NCI-H345 treated with DMSO at 0.1 percent for 48 hours (cell line): Measurements from ENCODE around the gene KLHL41.
"Not testable (repeated sequence)": the region's sequence is repeated elsewhere in the genome, so short reads cannot be mapped to it uniquely, and the experiment has no call there.

ENCODE experiments used
- DNase-seq: peaks from one replicate; lab custom pipeline; 2025; ENCODE audit not compliant: unreplicated experiment; lab: John Stamatoyannopoulos, UW

KLHL41 gene

DNA sequence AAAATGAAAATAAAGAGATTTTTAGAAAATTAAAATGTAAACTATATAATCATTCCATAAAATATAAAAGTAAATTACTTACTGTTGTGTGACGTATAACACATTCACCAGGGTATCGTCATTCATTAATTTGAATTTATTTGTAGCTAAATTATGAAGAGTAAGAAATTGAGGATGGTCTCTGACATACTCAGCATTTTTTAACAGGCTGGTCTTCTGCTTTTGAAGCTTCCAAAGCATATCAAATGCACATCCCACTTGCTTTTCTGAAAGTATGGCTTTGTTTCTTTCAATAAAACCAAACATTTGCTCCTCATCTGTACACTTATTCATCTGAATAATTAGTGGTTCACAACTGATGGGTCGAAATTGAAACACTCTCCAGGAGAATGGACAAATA, 62.1 kb downstream of the KLHL41 start:
- no peak for DNase-seq

DNA sequence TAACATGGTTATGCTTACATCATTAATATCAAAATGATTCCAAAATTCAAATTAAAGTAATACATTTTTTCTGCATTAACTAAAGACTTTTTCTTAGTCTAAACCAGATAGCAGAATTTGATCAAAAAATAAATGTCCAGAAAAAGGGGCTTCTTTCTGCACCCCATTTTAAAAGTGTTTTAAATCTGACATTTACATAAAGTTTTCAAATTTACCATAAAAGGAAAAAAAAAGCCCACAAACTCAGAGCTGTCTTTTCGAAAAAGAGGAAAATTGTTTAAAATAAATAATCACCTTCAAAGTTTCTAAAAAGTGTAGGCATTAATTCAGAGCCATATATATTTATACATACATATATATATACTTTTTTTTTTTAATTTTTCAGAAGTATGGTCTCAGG, 62.7 kb downstream of the KLHL41 start:
- DNase-seq: no peak

GRCh38 chr2:169572821-169573159, 63.3 kb downstream of the KLHL41 start:
- DNase-seq: no peak

DNA sequence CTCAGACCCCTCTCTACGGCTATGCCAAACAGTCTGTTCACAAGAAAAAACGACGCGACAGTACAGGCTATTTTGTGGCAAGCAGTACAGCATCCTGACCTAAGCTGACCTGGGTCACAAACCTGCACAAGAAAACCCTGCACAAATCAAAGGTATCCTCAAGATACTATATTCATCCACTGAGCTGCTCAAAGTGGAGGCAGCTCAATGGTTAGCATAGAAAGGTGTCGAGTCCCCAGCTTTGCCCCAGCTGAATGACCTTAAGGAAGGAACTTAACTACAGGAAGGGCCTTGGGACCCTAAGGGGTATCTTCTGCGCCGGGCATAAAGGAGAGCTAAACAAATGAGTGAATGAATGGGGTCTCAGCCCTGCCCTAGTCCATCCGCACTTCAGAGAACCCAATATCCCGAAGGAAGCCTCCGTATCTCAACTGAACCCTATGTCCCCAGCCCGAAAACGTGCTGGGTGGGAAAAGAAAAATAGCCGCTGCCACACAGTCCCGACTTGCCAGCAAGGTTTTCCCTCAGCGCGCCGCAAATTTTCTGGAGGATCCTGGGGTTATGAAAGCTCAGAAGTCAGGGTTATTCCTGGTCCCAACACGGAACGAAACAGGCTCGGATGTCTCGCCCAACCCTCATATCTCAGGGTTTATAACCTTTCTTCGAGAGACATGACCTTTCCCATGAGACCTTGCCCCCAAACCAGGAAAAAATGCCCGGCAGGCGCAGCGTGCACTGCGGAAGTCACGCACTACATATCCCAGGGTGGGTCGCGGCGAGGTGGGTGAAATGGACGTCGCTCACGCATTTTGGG, 63.9 kb downstream of the KLHL41 start, which contains the start of gene FASTKD1:
FASTKD1 (minus strand) TSS at position 706 of the 814 bp plus-strand sequence. CDS start 1,836 bp downstream, outside the sequence.
- DNase-seq: peak; percentile 90

DNA sequence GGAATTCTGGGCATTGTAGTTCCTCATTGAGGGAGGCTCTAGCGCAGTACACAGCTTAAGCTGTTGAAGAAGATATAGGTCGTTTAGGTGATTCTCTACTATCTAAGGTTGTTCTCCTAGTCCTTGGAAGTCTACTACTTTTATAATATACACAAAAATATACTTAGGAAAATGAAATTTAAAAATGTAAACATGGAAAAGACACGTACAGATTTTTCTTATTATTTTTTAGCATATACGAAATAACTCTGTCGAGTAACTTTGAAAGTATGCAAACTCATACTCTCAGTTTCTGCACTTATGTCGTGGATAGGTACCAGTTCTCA, 64.4 kb downstream of the KLHL41 start:
- DNase-seq: no peak

GRCh38 chr2:169574539-169574938, 65.0 kb downstream of the KLHL41 start:
- not testable (repeated sequence) for DNase-seq

DNA sequence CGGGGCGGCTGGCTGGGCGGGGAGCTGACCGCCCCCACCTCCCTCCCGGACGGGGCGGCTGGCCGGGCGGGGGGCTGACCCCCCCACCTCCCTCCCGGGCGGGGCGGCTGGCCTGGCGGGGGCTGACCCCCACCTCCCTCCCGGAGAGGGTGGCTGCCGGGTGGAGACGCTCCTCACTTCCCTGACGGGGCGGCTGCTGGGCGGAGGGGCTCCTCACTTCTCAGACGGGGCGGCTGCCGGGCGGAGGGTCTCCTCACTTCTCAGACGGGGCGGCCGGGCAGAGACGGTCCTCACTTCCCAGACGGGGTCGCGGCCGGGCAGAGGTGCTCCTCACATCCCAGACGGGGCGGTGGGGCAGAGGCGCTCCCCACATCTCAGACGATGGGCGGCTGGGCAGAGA, 65.8 kb downstream of the KLHL41 start:
- not testable (repeated sequence) for DNase-seq
